Measurements from ENCODE around the gene TRMT1.
A peak's percentile ranks its signal among the peaks of the same experiment; 100 is the strongest.
"Not testable (repeated sequence)": the region's sequence is repeated elsewhere in the genome, so short reads cannot be mapped to it uniquely, and the experiment has no call there.

Gene TRMT1

GRCh38 chr19:13150187-13150930 is 33.8 kb upstream of the TRMT1 start, which contains the start of the genes IER2 and STX10:
IER2 (plus strand) TSS chr19:13150411; CDS start chr19:13153187, 2,776 bp downstream.
STX10 (minus strand) TSS chr19:13150375; CDS start chr19:13150173, 202 bp downstream.
- DNase-seq (ENCODE audit: low read depth in 3 of 3): peak; percentile 87 to 89 (median 88)

GRCh38 chr19:13149628-13150186 is 33.2 kb upstream of the TRMT1 start:
- DNase-seq (ENCODE audit: low read depth in 3 of 3): no peak

- DNase-seq (ENCODE audit: low read depth in 3 of 3): not testable (repeated sequence)
Measured at GRCh38 chr19:13149173-13149627, 32.7 kb upstream of the TRMT1 start.

- no peak for DNase-seq (ENCODE audit: low read depth in 3 of 3)
Measured at GRCh38 chr19:13146763-13147563, 30.4 kb upstream of the TRMT1 start.

GRCh38 chr19:13139633-13140311 is 23.2 kb upstream of the TRMT1 start:
- DNase-seq (ENCODE audit: low read depth in 3 of 3): no peak

- DNase-seq (ENCODE audit: low read depth in 3 of 3): no peak
Measured at GRCh38 chr19:13138916-13139198, 22.3 kb upstream of the TRMT1 start.

GRCh38 chr19:13138171-13138915 is 21.8 kb upstream of the TRMT1 start:
- no peak for DNase-seq (ENCODE audit: low read depth in 3 of 3)

- no peak for DNase-seq (ENCODE audit: low read depth in 3 of 3)
Measured at GRCh38 chr19:13137290-13137794, 20.8 kb upstream of the TRMT1 start.

- DNase-seq (ENCODE audit: low read depth in 3 of 3): no peak
Measured at GRCh38 chr19:13135068-13136062, 18.8 kb upstream of the TRMT1 start.

GRCh38 chr19:13134626-13135025 is 18.1 kb upstream of the TRMT1 start:
- no peak for DNase-seq (ENCODE audit: low read depth in 3 of 3)

- DNase-seq (ENCODE audit: low read depth in 3 of 3): no peak
Measured at GRCh38 chr19:13133241-13133870, 16.8 kb upstream of the TRMT1 start.

- peak in 2 of 3 donors; percentile 55 to 74 for DNase-seq (ENCODE audit: low read depth in 3 of 3)
Measured at GRCh38 chr19:13132471-13133180, 16.1 kb upstream of the TRMT1 start.

GRCh38 chr19:13130886-13131490 is 14.4 kb upstream of the TRMT1 start:
- no peak for DNase-seq (ENCODE audit: low read depth in 3 of 3)

- DNase-seq (ENCODE audit: low read depth in 3 of 3): no peak
Measured at GRCh38 chr19:13129384-13129783, 12.8 kb upstream of the TRMT1 start.

GRCh38 chr19:13128583-13128982 is 12.0 kb upstream of the TRMT1 start:
- no peak for DNase-seq (ENCODE audit: low read depth in 3 of 3)

GRCh38 chr19:13127811-13128575 is 11.5 kb upstream of the TRMT1 start:
- no peak for DNase-seq (ENCODE audit: low read depth in 3 of 3)

GRCh38 chr19:13127051-13127450 is 10.5 kb upstream of the TRMT1 start:
- DNase-seq (ENCODE audit: low read depth in 3 of 3): no peak

Data from stimulated activated CD4-positive, alpha-beta T cell treated with anti-CD3 and anti-CD28 coated beads, TNF-alpha, amount 100 ng/mL, for 48 hours (primary cell).